Glomerular visceral epithelial cell (primary cell): ENCODE results near the gene ALK.

Experiments used
- DNase-seq: peaks from one replicate; pipeline ENCODE4 v3.0.0-alpha.2; 2016; ENCODE audit errors: extremely low spot score

ALK gene

DNA sequence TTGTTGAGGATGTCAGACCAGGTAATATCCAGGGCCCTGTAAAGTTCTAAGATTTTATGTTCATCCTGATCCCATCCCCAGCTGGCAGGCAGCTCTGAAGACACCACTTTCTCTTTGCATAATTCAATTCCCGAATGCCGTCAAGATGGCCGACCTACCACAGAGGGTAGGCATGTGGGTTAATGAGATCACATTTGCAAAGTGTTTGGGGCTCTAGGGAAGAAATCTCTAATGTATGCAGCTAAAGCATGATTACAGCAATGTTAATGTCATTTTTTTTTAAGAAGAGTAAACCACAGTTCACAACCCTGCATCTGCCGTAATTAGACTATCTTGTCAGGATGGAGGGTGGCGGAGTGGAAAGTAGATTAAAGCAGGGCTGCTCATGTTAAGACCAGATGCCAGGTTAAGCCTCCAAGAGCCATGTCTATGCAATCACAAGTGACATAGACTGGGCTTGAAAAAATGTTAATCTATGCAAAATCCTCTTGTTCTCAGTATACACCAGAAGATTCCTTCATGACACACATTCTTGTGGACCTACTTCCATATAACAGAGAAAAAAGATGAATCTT lies 131.4 kb downstream of the ALK start:
- no peak for DNase-seq

DNA sequence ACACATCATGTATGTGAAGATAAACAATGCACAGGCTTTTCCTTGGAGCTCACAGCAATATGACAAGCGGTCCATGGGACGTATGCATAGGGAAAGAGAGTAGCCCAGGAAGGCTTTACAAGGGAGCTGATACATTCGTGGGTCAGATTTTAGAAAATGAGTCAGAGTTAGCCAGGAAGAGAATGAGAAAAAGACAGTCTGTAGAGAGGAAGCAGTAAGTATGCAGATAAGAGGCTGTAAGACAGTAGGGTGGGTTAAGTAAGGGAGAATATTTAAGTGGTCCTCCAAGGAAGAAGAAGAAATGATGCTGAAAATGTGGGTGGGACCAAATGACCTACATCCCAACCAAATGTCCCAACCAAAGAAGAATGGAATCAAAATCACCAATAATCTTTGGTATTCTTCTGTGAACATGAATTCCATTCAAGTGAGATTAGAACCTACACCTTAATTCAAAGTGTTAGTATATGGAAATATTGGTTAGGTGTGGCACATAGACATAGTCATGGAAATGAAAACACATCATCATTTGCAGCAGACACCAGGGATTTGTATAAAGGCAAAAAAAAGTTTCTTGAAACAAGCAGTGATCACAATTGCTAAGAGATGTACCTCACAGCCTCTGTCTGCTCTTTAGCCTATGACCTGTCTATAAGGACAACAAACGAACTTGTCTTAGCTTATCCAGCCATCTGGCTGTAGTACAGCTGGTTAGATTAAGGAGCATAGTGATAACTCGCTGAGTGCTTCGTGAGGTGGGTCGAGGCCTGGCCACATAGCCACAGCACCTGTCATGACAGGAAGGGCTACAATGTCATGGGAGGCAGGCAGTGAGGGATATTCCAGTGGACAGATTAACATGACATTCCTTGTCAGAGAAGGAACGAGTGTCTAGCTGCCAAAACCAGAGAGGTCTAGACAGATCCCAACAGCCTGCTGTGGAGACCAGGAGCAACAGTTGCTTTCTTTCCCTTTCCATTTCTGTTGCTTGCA lies 133.6 kb downstream of the ALK start:
- no peak for DNase-seq

GRCh38 chr2:29786361-29786760 lies 135.0 kb downstream of the ALK start:
- DNase-seq, result no peak

DNA sequence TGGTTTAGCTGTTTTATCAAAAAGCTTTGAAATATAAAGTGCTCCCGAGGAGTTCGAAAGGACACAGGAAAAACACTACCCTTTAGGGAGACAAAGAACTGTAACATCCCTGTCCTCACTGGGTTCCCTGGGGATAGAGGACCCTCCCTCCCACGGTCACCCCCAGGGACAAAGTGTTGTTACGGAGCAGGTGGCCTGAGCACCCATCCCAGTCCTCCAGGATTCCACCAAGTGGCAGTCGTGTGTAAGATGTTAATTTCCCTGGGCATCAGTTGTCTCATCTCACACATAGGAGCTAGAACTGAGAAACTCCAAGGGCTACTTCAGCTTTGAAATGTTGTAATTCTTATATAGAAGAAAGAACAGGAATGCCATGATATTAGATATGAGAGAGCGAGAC lies 137.7 kb downstream of the ALK start:
- DNase-seq, result no peak

- DNase-seq, result no peak
Observed at GRCh38 chr2:29782549-29783458, 138.6 kb downstream of the ALK start.

DNA sequence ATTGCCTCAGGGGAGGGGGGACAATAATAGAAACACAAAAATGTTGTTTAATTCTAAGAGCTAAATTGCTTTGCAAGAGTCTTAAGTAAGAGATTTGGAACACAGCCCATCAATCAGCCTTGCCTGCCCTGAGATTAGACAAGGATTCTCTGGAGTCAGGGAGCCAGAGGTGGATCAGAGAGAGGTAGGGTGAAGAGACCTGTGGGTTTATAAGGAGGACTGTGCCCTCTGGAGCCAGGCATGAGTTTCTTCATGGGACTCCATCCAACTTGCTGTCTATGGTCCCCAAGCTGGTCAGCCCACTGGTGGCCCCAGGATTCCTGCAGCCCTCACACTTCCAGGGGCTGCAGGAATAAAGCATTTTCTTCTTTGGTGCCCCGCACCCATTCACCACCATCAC lies 139.3 kb downstream of the ALK start:
- DNase-seq, result no peak

- no peak for DNase-seq
Observed at GRCh38 chr2:29780906-29781305, 140.5 kb downstream of the ALK start.

- DNase-seq, result no peak
Observed at GRCh38 chr2:29777161-29777560, 144.2 kb downstream of the ALK start.

GRCh38 chr2:29776406-29776805 lies 145.0 kb downstream of the ALK start:
- DNase-seq, result no peak

DNA sequence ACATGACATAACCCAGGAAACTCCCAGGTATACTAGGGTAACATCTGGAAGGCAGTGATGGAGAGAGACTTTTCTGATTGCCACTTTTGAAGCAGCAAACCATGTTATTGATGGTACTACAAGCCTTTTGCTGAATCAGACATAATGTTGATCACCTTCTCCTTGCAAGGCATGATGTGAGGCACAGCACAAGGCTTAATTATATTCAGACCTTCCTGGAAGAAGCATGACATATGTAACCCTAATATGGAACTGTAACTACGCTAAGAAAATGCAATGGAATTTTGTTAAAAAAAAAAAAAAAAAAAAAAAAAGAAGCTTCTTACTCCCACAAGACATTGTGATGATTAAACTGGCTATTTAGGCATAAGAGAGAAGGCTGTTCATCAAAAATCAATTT lies 145.4 kb downstream of the ALK start:
- no peak for DNase-seq

GRCh38 chr2:29774624-29775023 lies 146.8 kb downstream of the ALK start:
- no peak for DNase-seq

DNA sequence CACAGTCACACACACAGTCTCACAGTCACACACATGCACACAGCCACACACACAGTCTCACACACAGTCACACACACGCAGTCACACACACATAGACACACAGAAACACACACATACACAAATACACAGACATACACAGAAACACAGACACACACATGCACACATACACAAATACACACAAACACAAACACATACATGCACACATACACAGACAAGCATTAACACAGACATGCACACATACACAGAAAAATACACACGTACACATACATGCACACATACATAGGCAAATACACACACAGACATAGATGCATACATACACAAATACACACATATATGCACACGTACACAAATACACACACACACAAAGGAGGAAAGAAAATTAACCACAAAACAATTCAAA lies 150.5 kb downstream of the ALK start:
- no peak for DNase-seq

- DNase-seq, result no peak
Observed at GRCh38 chr2:29769847-29770246, 151.5 kb downstream of the ALK start.

DNA sequence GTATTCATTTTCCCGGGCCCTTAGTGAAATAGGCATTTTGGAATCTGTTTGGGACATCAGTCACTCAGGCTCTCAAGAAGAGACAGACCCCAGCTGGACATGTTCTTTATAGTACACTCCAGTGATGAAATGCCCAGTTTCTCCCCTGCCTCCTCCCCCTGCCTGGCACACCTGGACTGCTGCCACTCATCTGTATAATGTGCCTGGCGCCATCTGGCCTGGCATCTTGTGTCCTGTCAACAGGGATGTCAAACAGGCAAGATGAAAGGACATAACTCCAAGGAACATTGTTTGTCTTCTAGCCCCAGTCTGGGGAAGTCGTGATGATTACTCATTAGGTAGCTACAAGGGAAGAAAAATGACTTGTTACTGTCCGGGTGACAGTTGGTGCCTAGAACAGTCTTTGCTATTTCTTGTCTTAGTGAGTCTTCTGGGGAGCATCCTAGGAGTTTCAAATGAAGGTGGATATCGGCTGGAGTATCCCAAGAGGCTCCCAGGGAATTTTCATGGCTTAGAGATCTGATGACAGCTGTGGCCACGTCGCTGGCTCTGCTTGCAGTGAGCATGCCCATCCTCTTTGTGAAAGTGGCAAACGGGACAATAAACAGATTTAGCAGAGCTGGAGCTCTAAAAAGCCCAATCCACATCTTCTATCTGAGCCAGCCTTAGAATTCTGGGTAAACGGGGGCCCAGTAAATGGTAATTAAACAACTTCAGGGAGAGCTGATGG lies 153.6 kb downstream of the ALK start:
- DNase-seq, result no peak

- DNase-seq, result no peak
Observed at GRCh38 chr2:29766191-29766590, 155.2 kb downstream of the ALK start.

GRCh38 chr2:29765721-29766120 lies 155.7 kb downstream of the ALK start:
- DNase-seq, result no peak

DNA sequence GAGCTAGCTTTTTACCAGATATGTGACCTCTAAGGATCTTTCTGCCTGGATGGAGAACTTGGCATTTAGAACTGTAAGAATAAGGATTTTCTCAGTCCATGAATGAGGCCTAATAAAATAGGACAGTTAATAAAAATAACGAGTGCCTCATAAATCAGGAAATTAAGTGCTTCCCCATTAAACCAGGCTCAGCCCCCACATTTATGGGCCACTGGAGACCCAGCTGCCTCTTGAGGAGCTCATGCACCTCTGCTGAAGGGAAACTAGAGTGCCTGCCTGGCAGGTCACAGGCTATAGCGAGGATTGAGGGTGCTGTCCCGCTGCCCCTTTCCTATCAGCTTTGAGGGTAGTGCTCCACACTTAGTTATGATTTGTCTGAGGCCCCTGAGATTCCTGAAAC lies 158.0 kb downstream of the ALK start:
- no peak for DNase-seq

DNA sequence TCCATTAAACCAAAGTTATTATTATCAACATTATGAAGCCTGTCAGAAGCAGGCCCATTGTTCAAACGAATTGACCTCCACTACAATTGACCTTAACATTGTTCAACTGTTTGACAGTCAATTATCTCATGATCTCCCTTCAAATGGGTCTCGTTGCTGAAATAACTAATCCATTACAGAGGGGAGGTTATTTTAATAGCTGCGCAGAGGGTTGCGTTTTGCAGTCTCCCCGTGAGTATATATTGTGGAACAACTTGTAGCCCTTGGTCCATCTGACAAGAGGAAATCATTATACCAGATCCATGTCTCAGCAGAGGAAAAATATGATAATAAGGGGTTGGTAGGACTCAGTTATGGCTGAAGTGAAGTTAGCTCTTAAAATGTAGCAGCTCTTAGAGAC lies 159.1 kb downstream of the ALK start:
- DNase-seq, result no peak

GRCh38 chr2:29761278-29761677 lies 160.1 kb downstream of the ALK start:
- no peak for DNase-seq

DNA sequence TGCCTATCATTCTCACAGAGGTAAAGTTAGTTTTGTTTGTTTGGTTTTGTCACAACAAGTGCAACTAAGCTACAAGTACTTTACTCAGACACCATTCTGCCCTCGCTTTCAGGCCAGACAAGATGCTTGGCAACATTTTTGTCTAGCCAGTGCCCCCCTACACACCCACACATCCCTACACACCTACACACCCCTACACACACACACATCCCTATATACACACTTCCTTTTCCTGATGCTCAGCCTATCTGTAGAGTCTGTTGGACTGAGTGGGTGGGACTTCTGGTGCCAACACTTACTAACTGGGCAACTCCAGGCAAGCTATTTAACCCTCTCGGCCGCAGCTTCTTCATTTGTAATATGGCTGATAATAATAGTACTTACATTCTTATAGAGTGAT lies 161.4 kb downstream of the ALK start:
- no peak for DNase-seq

DNA sequence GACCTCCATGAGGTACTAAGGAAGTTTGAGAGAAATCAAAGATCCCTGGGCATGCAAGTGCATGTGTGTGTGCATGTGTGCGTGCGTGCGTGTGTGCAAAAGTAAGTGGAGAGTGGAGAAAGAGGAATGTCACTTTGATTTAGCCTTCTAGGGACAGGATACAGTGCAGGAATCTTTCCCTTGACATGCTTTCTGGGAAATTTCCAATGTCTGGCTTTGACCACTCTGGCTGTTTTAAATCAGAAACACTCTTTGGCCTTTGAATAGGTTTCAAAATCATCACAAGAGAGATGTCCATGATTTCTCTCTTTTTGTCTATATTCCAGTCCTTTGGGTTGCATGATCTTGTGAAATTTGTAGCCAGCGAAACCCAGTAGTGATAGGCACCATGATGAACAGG lies 162.0 kb downstream of the ALK start:
- no peak for DNase-seq

GRCh38 chr2:29755829-29756228 lies 165.6 kb downstream of the ALK start:
- DNase-seq, result no peak
